ENCODE results near the gene GATA5. TPM values are rescaled to one million over a fixed set of nuclear protein-coding genes. Genes with fewer than 3 reads are reported as not detected.

GATA5 gene
- total RNA-seq, 2 donors from 2014 or later = not detected

DNA sequence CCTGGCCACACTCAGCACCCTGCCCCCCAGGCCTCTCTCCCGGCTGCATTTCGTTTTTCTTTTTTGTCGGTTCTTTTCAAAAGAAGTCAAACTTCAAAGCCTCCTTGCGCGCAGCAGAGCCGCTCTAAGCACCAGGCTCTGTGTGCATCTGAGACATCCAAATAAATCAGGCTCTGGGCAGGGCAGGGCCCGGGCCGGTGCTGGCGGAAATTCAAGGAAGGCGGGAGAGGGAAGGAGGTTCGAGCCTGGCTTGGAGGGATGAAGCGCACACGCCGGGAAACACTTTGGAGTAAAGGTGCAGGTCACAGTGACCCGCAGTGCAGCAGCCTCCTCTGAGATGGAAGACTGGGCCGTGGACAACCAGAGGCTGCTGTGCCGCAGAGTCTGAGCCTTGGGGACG, 5.8 kb downstream of the GATA5 start:
- Mint-ChIP-seq H3K27me3 (peaks cover 33% of the 10 kb centered on the region), H3K27ac (no peak overlapping the region), H3K36me3 (ENCODE audit: low read depth) (peaks cover 2% of the 10 kb centered on the region), H3K4me1 (no peaks in the 10 kb centered on the region), H3K4me3 (no peak overlapping the region)
- H3K9me3 ChIP-seq (ENCODE audit: control insufficient read depth, low read length, poor library complexity, severe bottlenecking) = no peaks in the 10 kb centered on the region
- DNase-seq = no peak
- no peak for ATAC-seq

DNA sequence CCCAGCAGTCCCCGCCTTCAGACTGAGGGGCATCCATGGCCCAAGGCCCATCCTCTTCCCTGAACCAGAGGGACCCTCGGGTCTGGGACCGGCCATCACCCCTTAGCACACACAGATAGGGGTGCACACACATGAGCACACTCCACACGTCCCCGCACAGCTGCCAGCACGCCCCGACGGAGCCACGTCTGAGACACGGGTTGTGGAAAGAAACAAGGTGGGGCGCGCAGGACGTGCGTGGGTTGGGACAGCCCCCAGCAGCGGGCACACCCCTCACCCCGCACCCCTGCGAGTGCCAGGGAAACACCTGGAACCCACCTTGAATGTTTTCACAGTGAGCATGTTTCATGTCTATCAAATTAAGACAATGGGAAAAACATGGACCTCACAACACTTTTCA, 6.4 kb downstream of the GATA5 start:
- peaks cover 2% of the 10 kb centered on the region for H3K36me3 Mint-ChIP-seq (ENCODE audit: low read depth)

DNA sequence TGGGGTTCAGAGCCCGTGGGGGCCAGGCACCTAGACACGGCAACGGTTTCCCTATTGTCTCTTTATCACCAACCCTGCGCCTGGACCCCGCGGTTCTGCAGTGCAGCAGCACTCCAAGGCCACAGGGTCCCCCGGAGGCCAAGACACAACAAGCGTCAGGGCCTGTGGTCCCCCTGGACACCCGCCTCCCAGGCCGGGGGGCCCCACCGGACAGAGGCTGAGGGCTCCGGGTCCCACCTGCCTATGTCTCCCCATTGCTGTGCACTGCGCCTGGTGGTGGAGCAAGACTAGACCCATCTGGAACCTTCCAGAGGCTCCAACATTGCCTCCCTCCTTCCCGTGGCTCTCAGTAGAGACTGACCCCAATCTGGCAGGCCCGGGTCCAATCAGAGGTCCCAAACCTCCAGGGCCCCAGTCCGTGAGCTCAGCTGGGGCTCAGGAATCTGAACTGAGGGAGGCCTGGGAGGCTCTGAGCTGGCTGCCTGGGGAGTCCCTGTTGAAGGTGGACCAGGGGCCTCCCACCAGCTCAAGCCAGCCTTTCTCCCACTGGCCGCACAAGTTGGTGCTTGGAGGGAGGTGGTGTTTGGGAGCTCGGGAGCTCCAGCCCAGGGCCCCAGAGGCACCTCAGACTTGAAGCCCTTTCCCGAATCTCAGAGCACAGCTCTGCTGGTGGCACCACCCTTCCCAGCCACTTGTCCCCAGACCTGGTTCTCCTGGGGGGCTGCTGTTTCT, 8.8 kb downstream of the GATA5 start:
- no peak for DNase-seq
- Mint-ChIP-seq H3K36me3 (ENCODE audit: low read depth) (peaks cover 2% of the 10 kb centered on the region), H3K27ac (no peak overlapping the region), H3K4me3 (no peak overlapping the region), H3K4me1 (no peaks in the 10 kb centered on the region), H3K27me3 (peaks cover 19% of the 10 kb centered on the region)
- ATAC-seq = no peak
- no peaks in the 10 kb centered on the region for H3K9me3 ChIP-seq (ENCODE audit: control insufficient read depth, low read length, poor library complexity, severe bottlenecking)

More for the DNA sequence above, 6.4 kb downstream of the GATA5 start:
- no peak overlapping the region for H3K4me3 Mint-ChIP-seq
- H3K4me1 Mint-ChIP-seq = no peaks in the 10 kb centered on the region
- H3K27me3 Mint-ChIP-seq = peaks cover 33% of the 10 kb centered on the region
- ATAC-seq = no peak
- H3K9me3 ChIP-seq (ENCODE audit: control insufficient read depth, low read length, poor library complexity, severe bottlenecking) = no peaks in the 10 kb centered on the region
- no peak for DNase-seq
- no peak overlapping the region for H3K27ac Mint-ChIP-seq

- H3K4me3 Mint-ChIP-seq = no peak overlapping the region
- no peak for DNase-seq
- no peaks in the 10 kb centered on the region for H3K4me1 Mint-ChIP-seq
- ATAC-seq = no peak
- no peak overlapping the region for H3K27ac Mint-ChIP-seq
- H3K36me3 Mint-ChIP-seq (ENCODE audit: low read depth) = peaks cover 2% of the 10 kb centered on the region
- H3K27me3 Mint-ChIP-seq = peaks cover 16% of the 10 kb centered on the region
- no peaks in the 10 kb centered on the region for H3K9me3 ChIP-seq (ENCODE audit: control insufficient read depth, low read length, poor library complexity, severe bottlenecking)
Observed at GRCh38 chr20:62466072-62466760, 9.6 kb downstream of the GATA5 start.

DNA sequence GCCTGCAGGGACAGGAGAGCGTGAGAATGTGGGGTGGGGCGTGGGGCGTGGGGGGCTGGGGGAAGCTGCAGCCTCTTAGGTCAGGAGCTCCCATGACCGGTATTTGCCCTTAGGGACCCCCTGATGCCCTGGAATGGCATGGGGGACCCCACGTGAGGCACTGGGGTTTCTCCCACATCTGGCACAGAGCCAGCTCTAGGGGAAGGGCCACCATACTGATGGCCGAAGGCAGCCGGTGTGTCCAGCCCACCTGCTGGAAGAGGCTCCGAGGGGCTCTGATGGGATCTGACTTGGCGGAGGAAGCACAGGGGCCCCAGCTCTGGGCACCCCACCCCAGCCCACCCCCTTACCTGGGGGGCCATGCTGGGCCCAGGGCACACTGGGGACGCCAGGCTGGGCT, 10.8 kb downstream of the GATA5 start:
- H3K27ac Mint-ChIP-seq = no peak overlapping the region
- no peaks in the 10 kb centered on the region for H3K4me1 Mint-ChIP-seq
- ATAC-seq = no peak
- peaks cover 10% of the 10 kb centered on the region for H3K27me3 Mint-ChIP-seq
- H3K4me3 Mint-ChIP-seq = no peak overlapping the region
- no peak for DNase-seq
- no peaks in the 10 kb centered on the region for H3K9me3 ChIP-seq (ENCODE audit: control insufficient read depth, low read length, poor library complexity, severe bottlenecking)
- H3K36me3 Mint-ChIP-seq (ENCODE audit: low read depth) = peaks cover 1% of the 10 kb centered on the region

DNA sequence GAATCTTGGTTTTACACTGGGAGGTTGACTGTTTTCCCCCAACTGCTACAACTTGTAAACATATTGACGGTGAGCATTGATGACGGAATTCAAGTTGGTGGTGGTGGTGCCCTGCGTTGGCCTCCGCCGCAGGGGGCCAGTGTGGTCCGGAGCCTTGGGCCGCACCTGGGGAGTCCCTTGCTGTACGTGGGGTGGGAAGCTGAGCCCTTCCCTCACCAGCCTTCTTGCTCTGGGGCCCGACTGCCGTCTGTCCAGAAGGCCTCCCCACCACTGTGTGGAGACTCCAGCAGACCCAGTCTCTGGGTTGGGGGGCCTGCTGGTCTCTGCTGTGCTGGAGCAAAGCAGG, 11.4 kb downstream of the GATA5 start:
- no peak for DNase-seq
- H3K27ac Mint-ChIP-seq = no peak overlapping the region

DNA sequence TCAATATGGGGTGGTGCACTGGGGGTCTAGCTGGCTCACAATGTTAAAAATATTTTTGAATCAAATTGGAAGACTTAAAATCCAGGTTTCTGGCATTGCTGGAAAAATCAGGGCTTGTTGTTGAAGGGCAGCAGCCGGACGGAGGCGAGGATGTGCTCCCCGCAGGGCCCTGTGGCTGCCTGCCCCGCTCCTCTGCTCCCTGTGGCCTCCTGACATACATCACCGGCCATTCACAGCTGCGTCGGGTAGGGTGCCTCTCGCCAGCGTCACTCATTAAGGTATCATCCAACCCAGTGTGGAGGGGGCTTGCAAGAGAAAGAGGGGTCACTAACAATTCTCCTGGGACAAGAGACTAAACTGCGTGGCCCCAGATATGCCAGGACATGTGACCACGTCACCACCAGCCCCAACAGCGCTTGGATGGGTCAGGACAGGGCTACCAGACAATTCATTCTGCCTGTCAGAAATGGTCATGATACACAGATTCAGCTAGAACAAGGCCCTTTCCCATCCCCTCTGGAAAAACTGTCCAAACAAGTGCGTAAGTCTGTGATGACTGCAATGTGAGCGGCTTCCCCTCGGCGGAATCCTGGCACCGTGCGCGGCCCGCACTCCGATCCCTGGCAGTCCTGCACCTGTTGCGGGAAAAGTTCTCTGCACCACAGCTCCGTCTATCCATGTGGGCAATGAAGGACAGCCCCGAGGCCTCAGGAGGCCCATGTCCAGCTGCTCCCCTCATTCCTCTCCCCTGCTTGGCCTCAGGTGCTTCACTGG, 12.0 kb downstream of the GATA5 start:
- DNase-seq (no peak), ATAC-seq (no peak)
- no peak overlapping the region for H3K4me3 Mint-ChIP-seq
- H3K36me3 Mint-ChIP-seq (ENCODE audit: low read depth) = no peaks in the 10 kb centered on the region
- H3K9me3 ChIP-seq (ENCODE audit: control insufficient read depth, low read length, poor library complexity, severe bottlenecking) = no peaks in the 10 kb centered on the region
- no peaks in the 10 kb centered on the region for H3K27me3 Mint-ChIP-seq
- no peaks in the 10 kb centered on the region for H3K4me1 Mint-ChIP-seq
- no peak overlapping the region for H3K27ac Mint-ChIP-seq

More for the DNA sequence above, 11.4 kb downstream of the GATA5 start:
- no peaks in the 10 kb centered on the region for H3K4me1 Mint-ChIP-seq
- no peak for ATAC-seq
- no peaks in the 10 kb centered on the region for H3K36me3 Mint-ChIP-seq (ENCODE audit: low read depth)
- no peak overlapping the region for H3K4me3 Mint-ChIP-seq
- peaks cover 4% of the 10 kb centered on the region for H3K27me3 Mint-ChIP-seq
- H3K9me3 ChIP-seq (ENCODE audit: control insufficient read depth, low read length, poor library complexity, severe bottlenecking) = no peaks in the 10 kb centered on the region

DNA sequence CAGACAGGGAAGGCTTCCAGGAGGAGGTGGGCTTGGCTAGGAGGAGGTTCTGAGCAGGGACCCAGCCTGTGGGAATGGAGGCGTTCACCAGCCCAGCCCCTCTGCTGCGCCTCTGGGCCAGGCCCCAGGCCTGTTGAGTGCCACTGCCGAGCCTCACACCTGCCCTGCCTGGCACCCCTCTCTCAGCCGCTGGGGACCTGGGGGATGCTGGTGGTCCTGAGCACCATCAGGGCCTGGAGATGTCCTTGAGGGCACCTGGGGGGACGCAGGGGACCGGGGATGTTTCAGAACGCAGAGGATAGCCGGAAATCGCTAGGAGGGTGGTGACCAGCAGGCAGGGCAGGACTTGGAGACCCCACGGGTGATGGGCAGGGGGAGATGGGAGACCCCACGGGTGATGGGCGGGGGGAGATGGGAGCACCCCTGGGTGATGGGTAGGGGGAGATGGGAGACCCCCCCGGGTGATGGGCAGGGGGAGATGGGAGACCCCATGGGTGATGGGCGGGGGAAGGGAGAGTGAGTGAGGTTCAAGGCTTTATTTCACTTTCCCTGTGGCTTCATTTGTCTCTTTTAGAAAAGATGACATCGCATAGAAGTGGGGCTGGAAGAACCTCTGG, 12.7 kb downstream of the GATA5 start:
- Mint-ChIP-seq H3K4me1 (no peaks in the 10 kb centered on the region), H3K27me3 (peaks cover 2% of the 10 kb centered on the region), H3K4me3 (no peak overlapping the region), H3K36me3 (ENCODE audit: low read depth) (no peaks in the 10 kb centered on the region), H3K27ac (no peak overlapping the region)
- DNase-seq (no peak), ATAC-seq (no peak)
- no peaks in the 10 kb centered on the region for H3K9me3 ChIP-seq (ENCODE audit: control insufficient read depth, low read length, poor library complexity, severe bottlenecking)

DNA sequence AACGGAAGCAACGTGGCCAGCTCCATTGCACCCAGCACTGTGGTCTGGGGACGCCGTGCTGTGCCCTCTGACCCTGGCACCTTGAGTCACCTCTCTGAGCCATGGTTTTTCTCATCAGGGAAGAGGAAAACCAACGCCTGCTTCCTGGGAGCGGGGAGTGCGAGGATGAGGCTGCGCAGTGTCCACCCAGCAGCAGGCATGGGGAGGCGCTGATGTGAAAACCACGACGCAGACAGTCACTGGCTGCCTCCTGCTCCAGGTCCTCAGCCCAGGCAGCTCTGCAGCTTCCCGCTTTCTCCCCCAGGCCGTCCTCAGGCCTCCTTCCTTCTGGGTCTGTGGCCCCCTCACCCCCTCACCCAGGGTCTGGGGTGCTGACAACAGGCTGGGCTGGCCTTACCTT, 14.0 kb downstream of the GATA5 start:
- no peaks in the 10 kb centered on the region for H3K4me1 Mint-ChIP-seq
- no peak overlapping the region for H3K4me3 Mint-ChIP-seq
- H3K27me3 Mint-ChIP-seq = peaks cover 11% of the 10 kb centered on the region
- H3K27ac Mint-ChIP-seq = no peak overlapping the region
- H3K9me3 ChIP-seq (ENCODE audit: control insufficient read depth, low read length, poor library complexity, severe bottlenecking) = no peaks in the 10 kb centered on the region
- H3K36me3 Mint-ChIP-seq (ENCODE audit: low read depth) = no peaks in the 10 kb centered on the region
- ATAC-seq (no peak), DNase-seq (no peak)

GRCh38 chr20:62461157-62461556, 14.6 kb downstream of the GATA5 start:
- Mint-ChIP-seq H3K27ac (no peak overlapping the region), H3K4me3 (no peak overlapping the region), H3K4me1 (no peaks in the 10 kb centered on the region), H3K27me3 (peaks cover 14% of the 10 kb centered on the region), H3K36me3 (ENCODE audit: low read depth) (no peaks in the 10 kb centered on the region)
- H3K9me3 ChIP-seq (ENCODE audit: control insufficient read depth, low read length, poor library complexity, severe bottlenecking) = no peaks in the 10 kb centered on the region
- no peak for ATAC-seq
- DNase-seq = no peak

GRCh38 chr20:62460678-62461077, 15.1 kb downstream of the GATA5 start:
- H3K36me3 Mint-ChIP-seq (ENCODE audit: low read depth) = no peaks in the 10 kb centered on the region
- no peaks in the 10 kb centered on the region for H3K9me3 ChIP-seq (ENCODE audit: control insufficient read depth, low read length, poor library complexity, severe bottlenecking)
- DNase-seq = no peak
- H3K27ac Mint-ChIP-seq = no peak overlapping the region
- peaks cover 15% of the 10 kb centered on the region for H3K27me3 Mint-ChIP-seq
- no peak for ATAC-seq
- H3K4me3 Mint-ChIP-seq = no peak overlapping the region
- no peaks in the 10 kb centered on the region for H3K4me1 Mint-ChIP-seq

GRCh38 chr20:62459488-62459887, 16.3 kb downstream of the GATA5 start:
- H3K9me3 ChIP-seq (ENCODE audit: control insufficient read depth, low read length, poor library complexity, severe bottlenecking) = no peaks in the 10 kb centered on the region
- Mint-ChIP-seq H3K27me3 (peaks cover 15% of the 10 kb centered on the region), H3K36me3 (ENCODE audit: low read depth) (no peaks in the 10 kb centered on the region), H3K4me1 (peaks cover 2% of the 10 kb centered on the region), H3K4me3 (no peak overlapping the region), H3K27ac (no peak overlapping the region)
- DNase-seq = no peak
- no peak for ATAC-seq
